Right ventricle myocardium inferior (tissue), 1 donor: ENCODE data around the gene CES4A. TPM values are rescaled to one million over a fixed set of nuclear protein-coding genes. Genes with fewer than 3 reads are reported as not detected.
"Not testable (repeated sequence)": the region's sequence is repeated elsewhere in the genome, so short reads cannot be mapped to it uniquely, and the experiment has no call there.

Experiments used
- ATAC-seq: fragments of 200-7000 bp; cut with Tn5 transposase; one replicate; pipeline ENCODE4 v1.9.1; 2020; ENCODE audit warnings: mild to moderate bottlenecking, moderate library complexity
- DNase-seq: peaks from one replicate; pipeline ENCODE4 v3.0.0; 2021; ENCODE audit errors: missing footprints
- intact Hi-C: fragments of 100-400 bp; cut with DNase I; formaldehyde crosslinking; loops from one replicate; pipeline ENCODE4 v1.11.0; 2022
- long read RNA-seq: library from polyadenylated mRNA; unstranded; transcript quantifications from one replicate; pipeline ENCODE4 v2.0.0, GENCODE V29; 2021
- total RNA-seq: library from RNA; stranded (reverse); fragmentation: NEBNext Ultra II Directional; extraction: Animal tissue kit (Norgen Biotek cat#: 25700); gene quantifications from one replicate; pipeline ENCODE4 v1.2.1, GENCODE V29; 2021
- donor health status: DM: no; HTN: yes; CAD: no; lungs with severe emphysema.

The CES4A gene
- 4.6 TPM for total RNA-seq
- long read RNA-seq, partial matches to known transcripts = 1 of 3 reads
- long read RNA-seq, other reads (novel, unspliced or antisense) = 2 of 3 reads

DNA sequence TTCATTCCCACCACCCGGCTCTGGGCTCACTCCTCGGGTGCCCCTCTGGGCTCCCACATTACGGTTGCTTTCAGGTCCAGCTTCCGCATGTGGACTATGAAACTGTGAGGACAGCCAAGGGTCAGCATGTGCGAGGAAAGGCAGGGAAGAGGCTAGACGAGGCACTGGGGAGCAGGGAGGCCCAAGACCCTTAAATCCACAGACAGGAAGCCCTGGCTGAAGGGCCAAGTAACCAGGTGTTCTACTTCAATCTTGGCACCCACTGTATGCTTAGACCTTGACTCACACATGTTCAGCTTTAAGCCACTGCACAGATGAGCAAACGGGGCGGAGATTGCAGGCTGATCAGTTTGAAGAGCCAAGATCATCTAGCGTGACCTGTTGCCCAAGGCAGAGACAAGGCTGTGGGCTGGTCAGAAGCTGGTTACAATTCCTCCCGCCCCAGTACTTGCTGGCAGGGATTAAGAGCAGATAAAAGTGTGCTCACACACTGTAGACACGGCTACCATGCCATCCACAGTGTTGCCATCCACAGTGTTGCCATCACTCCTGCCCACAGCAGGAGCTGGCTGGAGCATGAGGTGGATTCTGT lies at the start of gene CES4A:
CES4A (plus strand) TSS at position 393 of the 592 bp plus-strand sequence; CDS start at position 577, 184 bp downstream.
- DNase-seq (no peak), ATAC-seq (peak; percentile 13)
- intact Hi-C loops = no loop called here

DNA sequence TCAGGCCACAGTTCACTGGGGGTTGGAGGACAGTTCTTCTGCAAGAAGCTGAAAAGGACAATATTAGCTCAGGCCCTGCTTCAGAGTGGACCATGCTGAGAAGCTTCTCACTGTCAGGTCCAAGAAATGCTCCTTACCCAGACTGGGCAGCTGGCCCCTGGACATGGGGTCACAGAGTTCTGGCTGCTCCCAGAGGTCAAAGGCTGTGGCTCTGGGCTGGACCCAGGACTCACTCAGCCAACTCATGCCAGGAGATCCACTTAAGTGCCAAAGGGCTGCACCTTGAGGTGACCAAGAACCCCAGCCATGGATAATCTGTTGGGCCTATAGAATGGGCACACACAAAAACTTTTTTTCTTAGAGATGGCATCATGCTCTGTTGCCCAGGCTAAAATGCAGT lies 49.0 kb upstream of the CES4A start:
- intact Hi-C loops = loop anchor here (5.0 kb wide), 1 partner anchor 37 kb away; no protein-coding TSS in a partner anchor
- DNase-seq (no peak), ATAC-seq (no peak)

DNA sequence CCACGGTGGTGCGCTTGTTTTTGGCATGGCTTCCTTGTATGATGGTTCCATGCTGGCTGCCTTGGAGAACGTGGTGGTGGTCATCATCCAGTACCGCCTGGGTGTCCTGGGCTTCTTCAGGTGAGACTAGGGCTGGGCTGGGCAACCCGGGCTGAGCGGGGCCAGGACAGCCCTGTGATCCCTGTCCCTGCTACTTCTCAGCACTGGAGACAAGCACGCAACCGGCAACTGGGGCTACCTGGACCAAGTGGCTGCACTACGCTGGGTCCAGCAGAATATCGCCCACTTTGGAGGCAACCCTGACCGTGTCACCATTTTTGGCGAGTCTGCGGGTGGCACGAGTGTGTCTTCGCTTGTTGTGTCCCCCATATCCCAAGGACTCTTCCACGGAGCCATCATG lies 48.2 kb upstream of the CES4A start:
- DNase-seq (no peak), ATAC-seq (no peak)
- intact Hi-C loops = loop anchor here (10.0 kb wide), 1 partner anchor 455 kb away; the partner anchor contains the start of gene TPPP3

DNA sequence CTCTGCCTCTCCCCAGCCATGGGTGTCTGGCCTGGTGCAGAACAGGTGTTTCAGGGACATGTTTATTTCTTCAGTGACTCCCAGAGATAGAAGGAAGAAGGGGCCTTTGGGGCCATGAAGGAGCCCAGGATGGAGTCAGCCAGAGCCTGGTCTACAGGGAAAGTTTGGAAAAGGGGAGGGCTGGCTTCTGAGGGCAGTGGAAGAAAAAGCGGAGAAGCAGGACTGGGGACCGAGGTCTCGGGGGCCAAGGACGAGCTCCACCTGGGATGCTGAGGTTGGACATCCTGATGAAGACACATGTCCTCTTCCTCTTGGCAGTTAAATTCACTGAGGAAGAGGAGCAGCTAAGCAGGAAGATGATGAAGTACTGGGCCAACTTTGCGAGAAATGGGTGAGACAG lies 45.4 kb upstream of the CES4A start:
- intact Hi-C loops = loop anchor here (10.0 kb wide), 1 partner anchor 452 kb away; the partner anchor contains the start of gene TPPP3
- no peak for DNase-seq
- ATAC-seq = no peak

DNA sequence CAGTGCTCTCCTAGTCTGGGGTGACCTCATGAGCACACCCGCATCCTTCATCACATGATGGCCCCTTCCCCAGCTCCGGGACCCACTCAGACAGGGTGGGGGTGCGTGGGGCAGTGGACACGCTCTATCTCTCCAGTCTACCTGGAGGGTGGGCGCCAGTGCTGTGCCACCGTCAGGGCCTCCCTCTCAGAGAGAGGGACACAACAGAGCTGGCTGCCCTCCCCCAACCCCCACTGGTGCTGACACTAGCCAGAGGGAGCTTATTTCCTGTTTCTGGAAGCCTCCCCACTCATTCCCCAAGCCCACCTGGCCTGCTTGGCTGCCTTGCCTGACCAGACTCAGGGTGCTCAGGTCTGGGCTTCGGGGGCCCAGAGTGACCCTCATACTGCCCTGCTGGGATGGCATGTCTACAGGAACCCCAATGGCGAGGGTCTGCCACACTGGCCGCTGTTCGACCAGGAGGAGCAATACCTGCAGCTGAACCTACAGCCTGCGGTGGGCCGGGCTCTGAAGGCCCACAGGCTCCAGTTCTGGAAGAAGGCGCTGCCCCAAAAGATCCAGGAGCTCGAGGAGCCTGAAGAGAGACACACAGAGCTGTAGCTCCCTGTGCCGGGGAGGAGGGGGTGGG lies 44.8 kb upstream of the CES4A start:
- no peak for DNase-seq
- no peak for ATAC-seq
- intact Hi-C loops = loop anchor here (10.0 kb wide), 1 partner anchor 451 kb away; the partner anchor contains the start of gene TPPP3

DNA sequence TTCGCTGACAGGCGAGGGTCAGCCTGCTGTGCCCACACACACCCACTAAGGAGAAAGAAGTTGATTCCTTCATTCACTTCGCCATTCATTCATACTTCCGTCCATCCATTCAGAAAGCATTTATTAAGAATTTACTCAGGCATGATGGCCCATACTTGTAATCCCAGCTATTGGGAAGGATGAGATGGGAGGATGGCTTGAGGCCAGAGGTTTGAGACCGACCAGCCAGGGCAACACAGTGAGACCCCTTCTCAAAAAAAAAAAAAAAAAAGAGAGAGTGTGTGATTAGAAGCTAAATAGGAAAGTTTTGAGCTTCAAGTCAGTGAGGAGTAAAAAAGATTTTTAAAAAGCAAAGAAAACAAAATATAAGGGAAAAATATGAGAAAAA lies 44.3 kb upstream of the CES4A start:
- DNase-seq (no peak), ATAC-seq (no peak)
- intact Hi-C loops = loop anchor here (10.0 kb wide), 1 partner anchor 451 kb away; the partner anchor contains the start of gene TPPP3

DNA sequence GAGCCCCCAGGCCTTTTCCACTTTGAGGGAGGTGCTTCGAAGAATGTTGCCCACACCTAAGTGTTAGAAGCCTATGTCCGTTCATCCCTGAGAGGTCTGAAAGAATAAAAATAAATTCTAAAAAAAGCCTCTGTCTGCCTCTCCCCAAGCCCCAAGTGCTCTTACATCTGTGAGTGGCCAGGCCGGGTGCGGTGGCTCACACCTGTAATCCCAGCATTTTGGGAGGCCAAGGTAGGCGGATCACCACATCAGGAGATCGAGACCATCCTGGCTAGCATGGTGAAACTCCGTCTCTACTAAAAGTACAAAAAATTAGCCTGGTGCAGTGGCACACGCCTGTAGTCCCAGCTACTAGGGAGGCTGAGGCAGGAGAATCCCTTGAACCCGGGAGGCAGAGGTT lies 43.4 kb upstream of the CES4A start:
- intact Hi-C loops = loop anchor here (10.0 kb wide), 1 partner anchor 450 kb away; the partner anchor contains the start of gene TPPP3
- not testable (repeated sequence) for DNase-seq, ATAC-seq

DNA sequence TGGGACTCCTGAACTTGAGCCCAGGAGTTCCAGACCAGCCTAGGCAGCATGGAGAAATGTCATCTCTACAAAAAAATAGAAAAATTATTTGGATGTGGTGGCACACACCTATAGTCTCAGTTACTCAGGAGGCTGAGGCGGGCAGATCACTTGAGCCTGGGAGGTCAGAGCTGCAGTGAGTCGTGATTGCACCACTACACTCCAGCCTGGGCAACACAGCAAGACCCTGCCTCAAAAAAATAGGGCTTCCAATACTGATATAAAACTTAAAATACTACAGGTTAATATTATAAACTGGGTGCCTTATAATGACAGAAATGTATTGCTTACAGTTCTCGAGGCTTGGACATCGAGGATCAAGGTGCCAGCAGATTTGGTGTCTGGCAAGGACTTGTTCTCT lies 42.5 kb upstream of the CES4A start:
- DNase-seq (no peak), ATAC-seq (no peak)
- intact Hi-C loops = loop anchor here (10.0 kb wide), 1 partner anchor 449 kb away; the partner anchor contains the start of gene TPPP3

DNA sequence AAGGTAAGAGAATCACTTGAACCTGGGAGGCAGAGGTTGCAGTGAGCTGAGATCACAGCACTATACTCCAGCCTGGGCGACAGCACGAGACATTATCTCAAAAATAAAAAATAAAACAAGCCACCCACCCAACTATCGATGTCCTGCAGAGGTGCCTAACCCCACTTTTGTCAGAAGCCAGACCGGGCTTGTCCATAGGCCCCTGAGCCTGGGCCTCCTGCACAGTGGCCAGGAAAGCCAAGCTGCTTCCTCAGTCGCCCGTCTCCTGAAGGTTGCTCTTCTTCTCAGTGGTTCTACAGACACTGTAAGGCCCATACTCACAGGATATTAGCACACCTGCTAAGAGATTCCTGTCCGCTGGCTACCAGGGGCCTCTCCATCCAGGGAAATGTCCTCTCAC lies 41.8 kb upstream of the CES4A start:
- DNase-seq (no peak), ATAC-seq (no peak)
- intact Hi-C loops = loop anchor here (10.0 kb wide), 1 partner anchor 448 kb away; the partner anchor contains the start of gene TPPP3

DNA sequence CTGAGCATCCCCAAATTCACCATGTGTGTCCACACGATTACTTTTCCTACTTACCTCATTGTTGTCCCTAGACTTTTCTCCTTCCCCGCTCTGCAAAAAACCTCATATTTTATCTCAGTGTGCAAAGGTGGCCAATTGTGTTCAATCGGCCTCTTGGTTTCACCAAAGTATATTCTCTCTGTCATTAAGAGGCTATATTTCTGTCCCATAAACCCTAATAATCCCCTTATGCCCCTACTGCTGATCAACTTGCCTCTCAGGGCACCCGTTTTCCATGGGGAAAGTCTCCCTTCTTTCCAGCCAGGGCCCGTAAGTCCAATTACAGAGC lies 41.5 kb upstream of the CES4A start:
- DNase-seq (no peak), ATAC-seq (no peak)
- intact Hi-C loops = loop anchor here (10.0 kb wide), 1 partner anchor 448 kb away; the partner anchor contains the start of gene TPPP3

DNA sequence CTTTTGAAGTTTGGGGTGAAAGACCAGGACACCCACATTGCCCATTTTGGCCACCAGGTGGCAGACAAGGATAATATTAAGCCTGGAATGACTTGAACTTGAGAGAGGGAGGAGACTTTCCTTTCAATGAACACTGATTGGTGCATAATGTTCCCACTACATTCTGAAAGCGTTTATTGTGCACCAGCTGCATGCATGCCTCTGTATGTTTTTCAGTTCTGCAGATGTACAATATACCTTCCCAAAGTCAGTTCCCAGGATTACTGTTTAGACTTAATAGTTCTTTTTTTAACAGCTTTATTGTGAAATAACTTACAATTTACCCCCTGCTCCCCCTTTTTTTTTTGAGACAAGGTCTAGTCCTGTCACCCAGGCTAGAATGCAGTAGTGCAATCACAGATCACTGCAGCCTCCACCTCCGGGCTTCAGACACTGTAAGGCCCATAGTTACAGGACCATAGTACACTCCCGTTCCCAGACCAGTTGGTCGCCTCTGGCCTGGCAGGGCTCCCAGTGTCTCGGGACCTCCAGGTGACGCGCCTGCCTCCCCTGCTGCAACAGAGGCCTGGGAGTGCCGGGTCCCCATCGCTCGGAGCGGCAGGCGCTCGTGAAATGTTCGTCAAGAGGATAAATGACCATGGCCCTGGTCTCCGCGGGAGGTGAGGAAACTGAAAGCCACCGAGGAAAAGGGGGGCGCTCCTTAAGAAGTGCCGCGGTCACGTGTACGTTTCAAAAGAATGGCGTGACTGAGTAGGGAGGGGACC lies 40.9 kb upstream of the CES4A start:
- ATAC-seq (peak; percentile 74), DNase-seq (peak; percentile 80)
- intact Hi-C loops = loop anchor here (10.0 kb wide), 1 partner anchor 447 kb away; the partner anchor contains the start of gene TPPP3

DNA sequence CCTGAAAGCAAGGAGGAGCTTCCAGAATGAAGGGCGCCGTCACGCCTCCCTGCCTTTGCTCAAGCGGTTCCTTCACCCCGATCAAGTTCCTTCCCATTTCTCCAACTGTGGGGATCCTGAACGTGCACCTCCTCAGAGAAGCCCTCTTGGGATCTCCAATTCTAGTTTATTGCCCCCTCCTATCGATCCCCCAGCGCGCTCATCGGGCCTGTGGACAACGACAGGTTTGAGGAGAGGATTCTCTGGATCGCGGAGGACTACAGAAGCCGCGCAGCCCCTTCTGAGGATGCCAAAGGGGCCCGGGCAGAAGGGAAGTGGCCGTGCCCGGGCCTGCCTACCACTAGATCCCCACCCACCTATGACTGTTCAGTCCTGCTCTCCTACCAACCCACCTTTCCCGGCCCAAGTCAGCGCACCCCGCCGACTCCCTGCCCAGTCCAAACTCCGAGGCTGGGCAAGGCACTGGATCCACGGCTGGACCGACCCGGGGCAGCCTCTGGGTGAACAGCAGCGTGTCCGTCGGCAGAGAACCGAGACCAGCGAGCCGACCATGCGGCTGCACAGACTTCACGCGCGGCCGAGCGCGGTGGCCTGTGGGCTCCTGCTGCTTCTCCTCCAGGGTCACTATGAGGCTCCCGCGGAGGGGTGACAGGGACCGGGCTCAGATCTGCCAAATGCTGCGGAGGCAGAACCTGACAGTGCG lies 40.1 kb upstream of the CES4A start:
- intact Hi-C loops = loop anchor here (10.0 kb wide), 1 partner anchor 447 kb away; the partner anchor contains the start of gene TPPP3
- no peak for DNase-seq
- ATAC-seq = peak; percentile 27

DNA sequence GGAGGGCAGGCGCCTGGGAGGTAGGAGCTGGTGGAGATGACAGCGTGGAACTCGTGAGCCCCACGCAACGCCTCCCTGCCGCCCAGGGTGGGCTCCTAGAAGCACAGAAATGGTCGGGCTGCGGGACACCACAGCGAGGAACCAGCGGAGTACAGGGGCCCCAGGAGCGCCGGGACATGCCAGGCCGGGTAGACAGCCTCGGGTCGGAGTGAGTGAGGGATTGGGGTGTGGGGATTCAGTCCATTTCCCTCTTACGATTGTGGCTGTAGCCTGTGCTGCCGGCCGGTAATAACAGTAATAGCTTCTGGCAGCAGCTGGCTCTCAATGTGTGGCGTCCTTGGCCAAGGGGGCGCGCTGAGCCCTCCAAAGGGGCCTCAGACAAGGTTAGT lies 39.6 kb upstream of the CES4A start:
- DNase-seq (no peak), ATAC-seq (peak; percentile 7)
- intact Hi-C loops = loop anchor here (10.0 kb wide), 1 partner anchor 446 kb away; the partner anchor contains the start of gene TPPP3

DNA sequence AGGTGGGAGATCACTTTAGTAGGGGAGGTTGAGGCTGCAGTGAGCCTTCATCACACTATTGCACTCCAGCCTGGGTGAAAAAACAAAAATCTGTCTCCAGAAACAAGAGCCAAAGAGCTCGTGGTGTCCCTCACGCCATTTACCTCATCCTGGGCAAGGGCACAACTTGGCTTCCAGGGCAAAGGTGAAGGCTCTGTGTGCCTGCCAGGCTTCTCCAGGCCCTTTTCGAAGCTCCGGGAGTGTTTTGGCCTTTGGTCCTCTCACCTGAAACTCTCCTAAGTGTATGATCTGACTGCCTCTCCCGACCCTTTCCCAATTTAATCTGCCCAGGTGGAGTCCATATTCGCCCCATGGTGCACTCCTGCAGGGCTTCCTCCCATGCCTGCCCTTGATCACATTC lies 38.9 kb upstream of the CES4A start:
- no peak for DNase-seq
- intact Hi-C loops = loop anchor here (10.0 kb wide), 1 partner anchor 445 kb away; the partner anchor contains the start of gene TPPP3
- ATAC-seq = no peak

DNA sequence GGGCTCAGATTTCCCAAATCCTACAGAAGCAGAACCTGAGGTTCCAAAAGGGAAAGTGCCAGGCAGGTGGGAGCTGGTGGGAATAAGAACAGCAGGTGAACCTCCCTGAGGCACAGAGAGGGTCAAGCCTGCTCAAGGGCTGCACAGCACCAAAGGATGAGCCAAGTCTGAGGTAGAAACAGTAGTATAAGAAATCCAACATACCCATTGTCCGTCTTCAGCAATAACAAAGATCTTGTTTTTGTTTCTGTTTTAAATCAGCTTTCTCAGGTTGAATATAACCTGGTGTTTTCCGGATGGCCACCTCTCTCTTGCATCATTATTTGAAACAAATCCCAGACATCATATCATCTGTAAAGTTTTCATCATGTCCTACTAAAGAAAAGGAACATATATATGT lies 38.0 kb upstream of the CES4A start:
- intact Hi-C loops = no loop called here
- DNase-seq (no peak), ATAC-seq (no peak)

DNA sequence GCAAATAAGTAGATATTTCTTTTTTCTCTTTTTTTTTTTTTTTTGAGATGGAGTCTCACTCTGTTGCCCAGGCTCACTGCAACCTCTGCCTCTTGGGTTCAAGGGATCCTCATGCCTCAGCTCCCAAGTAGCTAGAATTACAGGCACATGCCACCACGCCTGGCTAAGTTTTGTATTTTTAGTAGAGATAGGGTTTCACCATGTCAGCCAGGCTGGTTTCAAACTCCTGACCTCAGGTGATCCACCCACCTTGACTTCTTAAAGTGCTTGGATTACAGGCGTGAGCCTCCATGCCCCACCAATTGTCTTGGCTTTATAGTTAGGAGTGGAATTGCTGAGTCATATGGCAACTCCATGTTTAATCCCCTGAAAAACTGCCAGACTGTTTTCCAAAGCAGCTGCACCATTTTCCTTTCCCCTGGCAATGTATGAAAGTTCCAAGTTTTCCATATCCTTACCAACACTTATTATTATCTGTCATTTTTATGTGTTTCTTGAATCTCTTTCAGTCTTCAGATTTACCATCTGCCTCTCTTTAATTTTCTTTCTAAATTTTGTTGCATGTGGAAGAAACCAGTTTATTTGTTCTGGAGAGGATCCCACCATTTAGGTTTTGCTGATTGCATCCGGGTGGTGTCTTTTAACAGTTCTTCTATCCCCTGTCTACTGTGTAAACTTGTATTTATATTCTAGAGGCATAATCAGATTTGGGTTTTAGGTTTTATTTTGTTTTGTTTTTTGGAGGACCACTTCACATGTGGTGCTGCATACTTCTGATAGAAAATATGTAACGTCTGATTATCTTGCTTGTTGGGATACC lies 37.2 kb upstream of the CES4A start:
- intact Hi-C loops = no loop called here

DNA sequence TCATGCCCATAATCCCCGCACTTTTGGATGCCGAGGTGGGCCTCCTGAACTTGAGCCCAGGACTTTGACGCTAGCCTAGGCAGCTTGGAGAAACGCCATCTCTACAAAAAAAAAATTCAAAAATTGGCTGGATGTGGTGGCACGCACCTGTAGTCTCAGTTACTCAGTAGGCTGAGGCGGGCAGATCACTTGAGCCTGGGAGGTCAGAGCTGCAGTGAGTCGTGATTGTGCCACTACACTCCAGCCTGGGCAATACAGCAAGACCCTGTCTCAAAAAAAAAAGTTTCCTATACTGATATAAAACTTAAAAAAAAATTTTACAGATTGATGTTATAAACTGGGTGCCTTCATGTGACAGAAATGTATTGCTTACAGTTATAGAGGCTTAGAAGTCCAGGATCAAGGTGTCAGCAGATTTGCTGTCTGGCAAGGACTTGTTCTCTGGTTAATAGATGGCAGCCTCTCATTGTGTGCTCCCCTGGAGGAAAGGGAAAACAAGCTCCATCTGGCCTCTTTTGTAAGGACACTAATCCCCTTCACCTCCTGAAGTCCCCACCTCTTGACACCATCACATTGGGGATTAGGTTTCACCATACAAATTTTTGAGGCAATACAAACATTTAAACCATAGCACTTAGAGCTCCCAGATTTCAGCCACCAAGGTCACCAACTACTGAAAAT lies 35.8 kb upstream of the CES4A start:
- ATAC-seq (no peak), DNase-seq (no peak)
- intact Hi-C loops = no loop called here

More for the DNA sequence above, 37.2 kb upstream of the CES4A start:
- DNase-seq = no peak
- ATAC-seq = no peak
